Common myeloid progenitor, CD34-positive (primary cell): Measurements from ENCODE around the gene GDNF.

Experiments
- CTCF ChIA-PET: fragments of 350-600 bp; sonication (Branson Sonifier 250); formaldehyde crosslinking; loops from one replicate; lab custom pipeline; 2021; ENCODE audit warnings: antibody characterized with exemption; lab: Charles Lee
- POLR2A ChIA-PET: fragments of 350-600 bp; sonication (Branson Sonifier 250); formaldehyde crosslinking; loops from one replicate; lab custom pipeline; 2021; ENCODE audit warnings: antibody characterized with exemption; lab: Charles Lee
- DNase-seq, 3 donors: peaks; one replicate each; pipeline versions ENCODE4 v3.0.0 to v3.0.0-alpha.2; 2013
- H3K27ac ChIP-seq, 2 experiments: 1 replicate in 1 of 2; 2 replicates in 1 of 2; pipeline ENCODE4 v1.7.0; 2013; ENCODE audit warnings: inconsistent platforms in 2 of 2, low read length in 2 of 2, mild to moderate bottlenecking in 2 of 2, low read depth in 1 of 2, moderate library complexity in 1 of 2; ENCODE audit not compliant: severe bottlenecking in 2 of 2, insufficient read depth in 1 of 2, poor library complexity in 1 of 2
- H3K27me3 ChIP-seq, 5 experiments: replicated peaks in 2 of 5; 1 replicate in 3 of 5; 2 replicates in 2 of 5; pipeline versions ENCODE4 v1.6.1 to v1.7.0; 2013; ENCODE audit warnings: low read length in 4 of 5, mild to moderate bottlenecking in 2 of 5, moderate library complexity in 2 of 5, inconsistent platforms in 1 of 5; ENCODE audit not compliant: insufficient read depth in 5 of 5, control insufficient read depth in 4 of 5
- H3K36me3 ChIP-seq, 4 experiments: 1 replicate in 2 of 4; 2 replicates in 2 of 4; pipeline versions ENCODE4 v1.6.1 to v1.7.0; 2013; ENCODE audit warnings: low read length in 3 of 4, control low read depth in 1 of 4, mild to moderate bottlenecking in 1 of 4; ENCODE audit not compliant: control insufficient read depth in 4 of 4, insufficient read depth in 4 of 4
- H3K4me1 ChIP-seq, 4 experiments: 1 replicate in 3 of 4; 2 replicates in 1 of 4; pipeline versions ENCODE4 v1.6.1 to v1.7.1; 2013; ENCODE audit warnings: low read length in 3 of 4, mild to moderate bottlenecking in 3 of 4, control low read depth in 1 of 4, inconsistent platforms in 1 of 4, moderate library complexity in 1 of 4; ENCODE audit not compliant: control insufficient read depth in 4 of 4, insufficient read depth in 4 of 4; ENCODE audit errors: control extremely low read depth in 1 of 4
- H3K4me3 ChIP-seq, 7 experiments: 1 replicate in 4 of 7; 2 replicates in 3 of 7; pipeline versions ENCODE4 v1.5.1 to v1.7.0; 2013; ENCODE audit warnings: mild to moderate bottlenecking in 7 of 7, low read length in 6 of 7, moderate library complexity in 6 of 7, inconsistent platforms in 2 of 7, low read depth in 2 of 7, control low read depth in 1 of 7; ENCODE audit not compliant: insufficient read depth in 4 of 7, control insufficient read depth in 1 of 7; ENCODE audit errors: extremely low read depth in 1 of 7
- H3K9me3 ChIP-seq, 5 experiments: 1 replicate in 4 of 5; 2 replicates in 1 of 5; pipeline versions ENCODE4 v1.6.1 to v1.7.1; 2013; ENCODE audit warnings: low read length in 4 of 5, mild to moderate bottlenecking in 2 of 5, inconsistent platforms in 1 of 5, low read depth in 1 of 5, moderate library complexity in 1 of 5; ENCODE audit not compliant: control insufficient read depth in 4 of 5, insufficient read depth in 2 of 5; ENCODE audit errors: control extremely low read depth in 1 of 5
- WGBS: methylation state at CpG from one replicate; pipeline ENCODE4 v1.1.5; 2013; ENCODE audit not compliant: insufficient coverage; 5-methylcytosine and 5-hydroxymethylcytosine counted together

Gene GDNF

DNA sequence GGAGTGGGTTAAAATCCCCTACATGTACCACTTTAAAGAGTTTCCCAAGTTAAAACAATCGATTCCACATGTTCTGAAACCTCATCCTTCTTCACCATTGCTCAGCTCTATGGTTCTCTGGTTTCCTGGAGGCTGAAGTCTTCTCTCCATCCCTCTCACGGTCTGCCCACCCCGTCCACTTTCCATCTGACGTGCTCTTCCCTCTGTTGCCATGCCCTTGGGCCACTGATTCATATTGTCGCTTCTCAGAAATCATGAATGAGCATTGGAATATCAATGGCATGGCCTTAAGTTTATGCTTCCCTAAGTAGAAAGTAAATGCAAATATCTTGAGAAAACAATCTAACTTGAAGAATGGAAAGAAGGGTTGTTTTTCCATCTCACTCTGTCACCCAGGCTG is 30.9 kb downstream of the GDNF start:
- no peak overlapping the region for H3K27ac ChIP-seq
- DNase-seq = no peak
- no peak overlapping the region for H3K4me3 ChIP-seq
- ChIA-PET CTCF (no interaction called here), POLR2A (no interaction called here)
- WGBS = 95% methylated on average over 5 of the region's 5 CpGs
- no peaks in the 10 kb centered on the region for H3K4me1 ChIP-seq
- H3K27me3 ChIP-seq = peaks cover 0 to 2% (median 0%) of the 10 kb centered on the region in 5 experiments
- no peaks in the 10 kb centered on the region for H3K36me3 ChIP-seq
- no peaks in the 10 kb centered on the region for H3K9me3 ChIP-seq

DNA sequence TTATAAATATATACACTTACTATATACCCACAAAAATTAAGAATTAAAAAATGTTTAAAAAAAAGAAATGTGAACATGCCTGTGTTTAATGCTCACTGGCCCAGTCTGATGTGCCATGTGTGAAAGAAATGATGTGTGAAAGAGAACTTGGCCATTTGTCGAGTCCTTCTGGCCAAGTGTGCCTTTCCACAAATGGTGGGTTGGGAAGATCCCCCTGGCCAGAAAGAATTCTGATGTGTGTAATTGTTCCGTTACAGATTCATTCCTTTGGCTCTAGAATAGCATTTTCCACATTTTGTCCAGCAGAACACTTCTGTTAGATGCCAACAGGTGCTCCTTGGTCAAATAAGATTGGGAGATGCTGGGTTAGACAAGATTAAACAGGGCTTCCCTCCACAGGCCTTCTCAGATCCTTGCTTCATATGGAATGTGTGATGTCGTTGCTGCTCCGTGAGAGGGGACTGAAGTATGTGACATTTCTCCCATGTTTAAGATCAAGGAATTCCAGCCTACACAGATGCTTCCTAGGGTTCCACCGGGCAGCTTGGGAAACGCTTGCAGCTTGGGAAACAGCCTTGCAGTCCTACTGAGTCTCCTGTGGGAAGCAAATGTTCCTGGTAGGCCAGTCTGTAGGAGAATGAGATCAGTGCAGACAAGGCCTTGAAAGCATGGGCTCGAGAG is 32.1 kb downstream of the GDNF start:
- Histone ChIP-seq H3K27me3 (peaks cover 0 to 2% (median 0%) of the 10 kb centered on the region in 5 experiments), H3K36me3 (no peaks in the 10 kb centered on the region), H3K4me3 (no peak overlapping the region), H3K9me3 (no peaks in the 10 kb centered on the region), H3K27ac (no peak overlapping the region), H3K4me1 (no peaks in the 10 kb centered on the region)
- ChIA-PET POLR2A (no interaction called here), CTCF (no interaction called here)
- WGBS = 98% methylated on average over 5 of the region's 7 CpGs
- no peak for DNase-seq

DNA sequence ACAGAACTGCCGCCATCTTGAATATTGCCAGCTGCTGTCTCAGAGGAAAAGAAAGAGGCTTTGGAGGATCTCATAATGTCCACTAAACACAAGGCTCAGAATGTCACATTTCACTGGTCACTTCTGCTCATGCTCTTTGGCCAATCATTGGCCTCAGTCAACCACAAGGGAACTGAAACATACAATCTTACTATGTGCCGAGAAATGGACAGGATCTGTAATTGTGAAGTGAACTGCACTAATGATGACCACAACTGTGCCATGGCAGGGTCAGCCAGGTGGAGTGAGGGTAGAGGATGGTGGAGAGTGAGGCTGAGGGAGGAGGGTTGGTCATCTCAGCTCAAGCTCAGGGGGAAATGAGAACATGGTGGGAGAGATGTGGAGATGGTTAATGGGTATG is 32.8 kb downstream of the GDNF start:
- 100% methylated on average over 1 of the region's 2 CpGs for WGBS
- H3K36me3 ChIP-seq = no peaks in the 10 kb centered on the region
- H3K27me3 ChIP-seq = peaks cover 0 to 2% (median 0%) of the 10 kb centered on the region in 5 experiments
- ChIA-PET CTCF (no interaction called here), POLR2A (no interaction called here)
- no peaks in the 10 kb centered on the region for H3K4me1 ChIP-seq
- no peaks in the 10 kb centered on the region for H3K9me3 ChIP-seq
- no peak overlapping the region for H3K27ac ChIP-seq
- no peak overlapping the region for H3K4me3 ChIP-seq
- DNase-seq = no peak

DNA sequence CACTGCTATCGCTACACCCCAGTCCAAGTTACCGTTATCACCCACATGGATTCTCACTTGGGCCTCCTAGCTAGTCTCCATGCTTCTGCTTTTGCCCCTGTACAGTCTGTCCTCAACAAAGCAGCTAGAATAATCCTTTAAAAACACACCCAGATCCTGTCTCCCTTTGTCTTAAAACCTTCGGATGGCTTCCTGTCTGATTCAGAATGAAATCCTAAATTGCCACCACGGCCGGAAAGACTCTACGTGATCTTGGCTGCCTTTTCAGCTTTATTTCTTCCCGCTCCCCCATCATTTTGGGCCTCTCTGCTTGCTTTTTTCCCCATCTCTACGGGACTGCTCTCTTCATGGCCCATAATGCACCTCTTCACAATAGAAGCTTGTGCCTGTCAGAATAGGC is 33.4 kb downstream of the GDNF start:
- WGBS = 73% methylated on average over 8 of the region's 8 CpGs
- DNase-seq = no peak
- peaks cover 0 to 2% (median 0%) of the 10 kb centered on the region in 5 experiments for H3K27me3 ChIP-seq
- no peak overlapping the region for H3K4me3 ChIP-seq
- H3K4me1 ChIP-seq = no peaks in the 10 kb centered on the region
- H3K36me3 ChIP-seq = no peaks in the 10 kb centered on the region
- ChIA-PET POLR2A (no interaction called here), CTCF (no interaction called here)
- no peaks in the 10 kb centered on the region for H3K9me3 ChIP-seq
- no peak overlapping the region for H3K27ac ChIP-seq

DNA sequence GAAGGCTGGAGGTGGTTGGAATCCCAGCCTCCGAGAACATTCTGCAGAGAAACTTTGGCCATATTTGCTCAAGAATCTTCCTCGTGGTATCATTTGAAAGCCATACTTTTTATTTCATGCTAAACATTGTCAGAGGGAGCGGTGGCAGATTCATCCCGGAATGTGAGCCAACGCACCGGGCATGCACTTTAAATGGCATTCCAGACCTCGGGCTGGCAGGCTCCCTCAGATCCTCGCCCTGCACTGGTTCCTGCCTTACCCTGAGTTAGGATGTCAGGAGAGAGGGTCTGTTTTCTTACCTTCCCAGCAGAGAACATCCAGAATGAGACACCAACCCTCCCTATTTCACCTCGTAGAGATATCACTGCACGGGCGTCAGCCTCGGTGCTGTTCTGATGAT is 33.8 kb downstream of the GDNF start:
- no peak overlapping the region for H3K27ac ChIP-seq
- 97% methylated on average over 12 of the region's 12 CpGs for WGBS
- H3K4me1 ChIP-seq = no peaks in the 10 kb centered on the region
- ChIA-PET CTCF (no interaction called here), POLR2A (no interaction called here)
- H3K27me3 ChIP-seq = peaks cover 0 to 4% (median 0%) of the 10 kb centered on the region in 5 experiments
- no peaks in the 10 kb centered on the region for H3K9me3 ChIP-seq
- no peak overlapping the region for H3K4me3 ChIP-seq
- H3K36me3 ChIP-seq = no peaks in the 10 kb centered on the region
- no peak for DNase-seq

DNA sequence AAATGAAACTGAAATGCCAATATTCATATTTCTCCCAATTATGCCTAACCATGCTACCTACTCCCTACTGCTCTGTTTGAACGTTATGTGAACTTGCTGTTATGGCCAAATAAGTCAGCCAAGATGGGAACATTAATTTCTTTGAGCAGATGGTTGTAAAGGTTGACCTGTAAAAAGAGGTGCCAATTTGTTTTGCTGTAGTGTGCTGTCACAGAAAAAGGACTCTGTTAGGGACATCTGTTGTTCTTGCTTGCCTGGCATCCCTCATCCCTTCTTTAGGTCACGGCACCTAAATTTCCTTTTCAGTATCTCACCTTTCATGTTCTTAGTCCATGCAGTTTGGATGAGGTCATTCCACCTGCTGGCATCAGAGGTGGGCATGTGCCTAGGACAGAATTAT is 35.4 kb downstream of the GDNF start:
- no peak for DNase-seq
- H3K4me3 ChIP-seq = no peak overlapping the region
- H3K36me3 ChIP-seq = no peaks in the 10 kb centered on the region
- H3K4me1 ChIP-seq = no peaks in the 10 kb centered on the region
- POLR2A ChIA-PET = no interaction called here
- H3K27me3 ChIP-seq = peaks cover 0 to 11% (median 0%) of the 10 kb centered on the region in 5 experiments
- CTCF ChIA-PET = no interaction called here
- WGBS = 100% methylated on average over 1 of the region's 2 CpGs
- H3K27ac ChIP-seq = no peak overlapping the region
- H3K9me3 ChIP-seq = no peaks in the 10 kb centered on the region

DNA sequence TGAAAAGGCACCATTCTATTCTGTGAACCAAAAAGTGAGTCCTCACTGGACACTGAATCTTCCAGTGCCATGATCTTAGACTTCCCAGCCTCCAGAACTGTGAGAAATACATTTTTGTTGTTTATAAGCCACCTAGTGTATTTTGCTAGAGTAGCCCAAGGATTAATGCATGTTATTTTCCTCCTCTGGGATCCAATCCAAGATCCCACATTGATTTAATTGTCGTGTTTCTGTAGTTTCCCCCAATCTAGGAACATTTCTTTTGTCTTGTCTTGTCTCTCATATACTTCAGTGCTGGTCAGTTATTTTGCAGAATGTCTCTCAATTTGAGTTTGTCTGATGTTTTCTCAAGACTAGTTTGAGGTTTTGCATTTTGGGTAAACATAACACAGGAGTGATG is 36.4 kb downstream of the GDNF start:
- no peak for DNase-seq
- H3K4me1 ChIP-seq = no peaks in the 10 kb centered on the region
- no peaks in the 10 kb centered on the region for H3K36me3 ChIP-seq
- 100% methylated on average over 1 of the region's 1 CpG for WGBS
- ChIA-PET CTCF (no interaction called here), POLR2A (no interaction called here)
- H3K27ac ChIP-seq = no peak overlapping the region
- no peak overlapping the region for H3K4me3 ChIP-seq
- H3K9me3 ChIP-seq = no peaks in the 10 kb centered on the region
- H3K27me3 ChIP-seq = peaks cover 0 to 11% (median 0%) of the 10 kb centered on the region in 5 experiments
